ENCODE measurements around the gene ZKSCAN1.

ZKSCAN1 gene

DNA sequence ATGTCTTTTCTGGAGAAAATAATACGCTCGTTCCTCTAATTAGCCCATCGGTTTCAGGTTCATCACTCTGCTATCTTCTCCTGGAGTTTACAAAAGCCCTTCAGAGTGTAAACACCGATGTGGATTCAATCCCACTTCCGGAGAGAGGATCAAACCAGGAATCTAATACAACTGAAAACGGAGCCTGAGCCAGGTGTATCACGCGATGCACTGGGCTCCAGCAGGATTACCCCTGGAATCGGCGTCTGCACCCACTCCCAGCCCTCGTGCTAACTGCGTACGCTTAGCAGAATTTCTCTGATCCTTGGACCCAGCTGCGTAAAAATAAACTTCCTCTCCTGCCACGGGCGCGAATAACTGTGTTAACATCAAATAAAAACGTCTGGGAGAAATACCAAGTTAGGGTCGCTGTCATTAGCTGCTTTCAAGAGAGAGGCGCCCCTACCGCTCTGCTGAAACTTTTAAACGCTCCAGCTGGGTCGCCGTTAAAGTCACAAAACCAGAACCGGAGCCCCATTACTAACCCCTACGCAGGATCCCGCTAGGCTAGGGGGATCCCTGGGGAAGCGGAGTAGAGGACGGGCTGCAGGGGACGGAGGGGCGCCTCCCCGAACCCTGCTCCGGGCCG, 65.6 kb downstream of the ZKSCAN1 start:
- H3K9me3 ChIP-seq (ENCODE audit: control insufficient read depth, low read length) = peaks cover 3% of the 10 kb centered on the region
- 1% methylated on average over 25 to 31 of the region's 34 CpGs for WGBS, 2 experiments (ENCODE audit: insufficient coverage in 2 of 2)
- peaks cover 9% of the 10 kb centered on the region for H3K4me1 ChIP-seq (ENCODE audit: control insufficient read depth, insufficient read depth, low read length, poor library complexity, severe bottlenecking)
- peak overlapping the region; percentile 94 for H3K27ac ChIP-seq (ENCODE audit: low read depth, low read length, severe bottlenecking)
- H3K36me3 ChIP-seq (ENCODE audit: control insufficient read depth, insufficient read depth, low read length) = peaks cover 44% of the 10 kb centered on the region
- peak overlapping the region; percentile 97 for H3K4me3 ChIP-seq (ENCODE audit: extremely low read depth, insufficient read depth, low read length, poor library complexity, severe bottlenecking)

DNA sequence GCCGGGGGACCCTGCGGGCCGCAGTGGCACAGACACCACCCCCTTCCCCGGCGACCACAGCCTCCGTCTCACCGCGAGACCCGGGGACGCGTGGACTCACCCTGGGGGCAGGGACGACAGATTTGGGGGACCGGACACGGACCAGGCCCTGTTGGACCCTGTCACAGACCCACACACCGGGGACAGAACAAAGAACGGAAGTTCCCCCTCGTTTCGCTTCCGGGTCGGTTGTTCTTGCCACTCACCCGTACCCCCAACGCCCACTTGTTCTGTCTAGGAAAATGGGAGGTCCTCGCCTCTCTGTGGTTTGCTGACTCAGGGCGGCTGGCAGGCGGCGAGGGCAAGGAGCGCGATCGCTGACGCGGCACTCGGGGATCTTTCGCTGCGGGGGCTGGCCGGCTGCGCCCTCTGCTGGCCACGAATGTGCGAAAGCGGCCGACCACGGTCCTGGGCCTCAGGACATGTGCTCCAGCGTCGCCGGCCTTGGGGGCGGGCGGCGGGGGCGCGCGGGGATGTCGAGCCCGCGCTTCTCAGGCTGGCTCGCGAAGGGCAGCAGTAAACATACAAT, 66.2 kb downstream of the ZKSCAN1 start, which contains the start of gene ZNF3:
Gene ZNF3 (minus strand): TSS at position 189 of the 568 bp plus-strand sequence. CDS start 4,366 bp downstream, outside the sequence.
- WGBS, 2 experiments (ENCODE audit: insufficient coverage in 2 of 2) = 0% methylated on average over 34 to 37 of the region's 55 CpGs
- H3K4me3 ChIP-seq (ENCODE audit: extremely low read depth, insufficient read depth, low read length, poor library complexity, severe bottlenecking) = peak within 1 kb of the TSS; percentile 97
- peak within 1 kb of the TSS; percentile 94 for H3K27ac ChIP-seq (ENCODE audit: low read depth, low read length, severe bottlenecking)

GRCh38 chr7:100082978-100083377, 67.6 kb downstream of the ZKSCAN1 start:
- WGBS, 2 experiments (ENCODE audit: insufficient coverage in 2 of 2) = 74% methylated on average over 4 of the region's 4 CpGs; no CpG with 5 or more reads in 1 of the 2 experiments
- Histone ChIP-seq H3K36me3 (ENCODE audit: control insufficient read depth, insufficient read depth, low read length) (peaks cover 25% of the 10 kb centered on the region), H3K27ac (ENCODE audit: low read depth, low read length, severe bottlenecking) (peak overlapping the region; percentile 86), H3K4me1 (ENCODE audit: control insufficient read depth, insufficient read depth, low read length, poor library complexity, severe bottlenecking) (peaks cover 24% of the 10 kb centered on the region), H3K4me3 (ENCODE audit: extremely low read depth, insufficient read depth, low read length, poor library complexity, severe bottlenecking) (no peak overlapping the region), H3K9me3 (ENCODE audit: control insufficient read depth, low read length) (no peaks in the 10 kb centered on the region)

More for the DNA sequence above, 66.2 kb downstream of the ZKSCAN1 start, which contains the start of gene ZNF3:
- H3K9me3 ChIP-seq (ENCODE audit: control insufficient read depth, low read length) = peaks cover 1% of the 10 kb centered on the region
- H3K36me3 ChIP-seq (ENCODE audit: control insufficient read depth, insufficient read depth, low read length) = peaks cover 38% of the 10 kb centered on the region
- peaks cover 15% of the 10 kb centered on the region for H3K4me1 ChIP-seq (ENCODE audit: control insufficient read depth, insufficient read depth, low read length, poor library complexity, severe bottlenecking)

DNA sequence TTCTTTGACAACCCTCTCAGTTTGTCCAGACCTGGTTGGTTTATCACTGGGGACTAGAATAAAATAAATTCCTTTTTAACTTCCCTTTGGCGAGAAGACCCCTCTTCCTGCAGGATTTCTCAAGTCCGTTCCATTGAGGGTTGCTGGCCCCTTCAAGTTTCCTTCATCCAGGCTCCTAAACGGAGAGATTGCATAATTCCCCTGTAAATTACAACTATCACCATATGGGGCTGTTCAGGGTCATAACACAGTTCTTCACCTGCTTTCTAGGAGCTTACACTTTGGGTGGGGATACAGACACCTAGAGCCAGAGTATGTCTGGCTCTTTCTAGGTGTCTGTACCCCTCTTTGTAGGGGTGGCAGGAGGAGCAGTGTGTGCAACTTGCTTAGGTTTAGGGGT, 70.1 kb downstream of the ZKSCAN1 start:
- H3K4me1 ChIP-seq (ENCODE audit: control insufficient read depth, insufficient read depth, low read length, poor library complexity, severe bottlenecking) = peaks cover 24% of the 10 kb centered on the region
- 80% methylated on average over 3 of the region's 3 CpGs; no CpG with 5 or more reads in 1 of the 2 experiments for WGBS, 2 experiments (ENCODE audit: insufficient coverage in 2 of 2)

DNA sequence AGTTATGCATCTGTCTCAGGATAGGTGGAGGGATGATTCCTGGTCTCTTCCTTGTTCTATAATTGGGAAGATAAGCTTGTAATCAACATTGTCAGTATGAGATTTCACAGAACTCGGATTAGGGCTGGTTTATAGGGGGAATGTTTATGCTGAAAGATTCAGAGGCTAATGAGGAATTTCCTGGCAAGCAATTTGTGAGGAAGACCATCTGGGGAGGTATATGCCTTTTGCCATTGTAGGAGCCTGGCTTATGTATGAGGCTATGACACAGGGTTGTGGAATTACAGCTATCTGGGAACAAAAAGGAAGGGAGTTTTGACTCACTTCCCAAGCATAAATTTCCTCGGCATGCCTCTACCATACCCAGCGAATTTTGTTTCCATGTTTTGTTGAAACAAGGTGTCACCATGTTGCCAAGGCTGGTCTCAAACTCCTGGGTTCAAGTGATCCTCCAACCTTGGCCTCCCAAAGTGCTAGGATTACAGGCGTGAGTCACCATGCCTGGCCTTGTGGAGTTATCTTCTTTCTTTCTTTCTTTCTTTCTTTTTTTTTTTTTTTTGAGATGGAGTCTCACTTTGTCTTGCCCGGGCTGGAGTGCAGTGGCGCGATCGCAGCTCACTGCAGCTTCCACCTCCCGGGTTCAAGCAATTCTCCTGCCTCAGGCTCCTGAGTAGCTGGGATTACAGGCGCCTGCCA, 71.8 kb downstream of the ZKSCAN1 start:
- Histone ChIP-seq H3K4me3 (ENCODE audit: extremely low read depth, insufficient read depth, low read length, poor library complexity, severe bottlenecking) (no peak overlapping the region), H3K4me1 (ENCODE audit: control insufficient read depth, insufficient read depth, low read length, poor library complexity, severe bottlenecking) (peaks cover 24% of the 10 kb centered on the region), H3K27ac (ENCODE audit: low read depth, low read length, severe bottlenecking) (peak overlapping the region; percentile 98), H3K9me3 (ENCODE audit: control insufficient read depth, low read length) (no peaks in the 10 kb centered on the region), H3K36me3 (ENCODE audit: control insufficient read depth, insufficient read depth, low read length) (peaks cover 25% of the 10 kb centered on the region)
- WGBS, 2 experiments (ENCODE audit: insufficient coverage in 2 of 2) = 74 to 78% methylated on average over 8 to 9 of the region's 10 CpGs

More for the DNA sequence above, 70.1 kb downstream of the ZKSCAN1 start:
- Histone ChIP-seq H3K4me3 (ENCODE audit: extremely low read depth, insufficient read depth, low read length, poor library complexity, severe bottlenecking) (no peak overlapping the region), H3K27ac (ENCODE audit: low read depth, low read length, severe bottlenecking) (no peak overlapping the region), H3K9me3 (ENCODE audit: control insufficient read depth, low read length) (no peaks in the 10 kb centered on the region), H3K36me3 (ENCODE audit: control insufficient read depth, insufficient read depth, low read length) (peaks cover 8% of the 10 kb centered on the region)

- no peaks in the 10 kb centered on the region for H3K9me3 ChIP-seq (ENCODE audit: control insufficient read depth, low read length)
- H3K4me3 ChIP-seq (ENCODE audit: extremely low read depth, insufficient read depth, low read length, poor library complexity, severe bottlenecking) = peak overlapping the region; percentile 71
- H3K27ac ChIP-seq (ENCODE audit: low read depth, low read length, severe bottlenecking) = peak overlapping the region; percentile 98
- WGBS, 2 experiments (ENCODE audit: insufficient coverage in 2 of 2) = 88% methylated on average over 6 of the region's 11 CpGs
- peaks cover 35% of the 10 kb centered on the region for H3K36me3 ChIP-seq (ENCODE audit: control insufficient read depth, insufficient read depth, low read length)
- H3K4me1 ChIP-seq (ENCODE audit: control insufficient read depth, insufficient read depth, low read length, poor library complexity, severe bottlenecking) = peaks cover 28% of the 10 kb centered on the region
Observed at GRCh38 chr7:100088095-100088620, 72.8 kb downstream of the ZKSCAN1 start.

DNA sequence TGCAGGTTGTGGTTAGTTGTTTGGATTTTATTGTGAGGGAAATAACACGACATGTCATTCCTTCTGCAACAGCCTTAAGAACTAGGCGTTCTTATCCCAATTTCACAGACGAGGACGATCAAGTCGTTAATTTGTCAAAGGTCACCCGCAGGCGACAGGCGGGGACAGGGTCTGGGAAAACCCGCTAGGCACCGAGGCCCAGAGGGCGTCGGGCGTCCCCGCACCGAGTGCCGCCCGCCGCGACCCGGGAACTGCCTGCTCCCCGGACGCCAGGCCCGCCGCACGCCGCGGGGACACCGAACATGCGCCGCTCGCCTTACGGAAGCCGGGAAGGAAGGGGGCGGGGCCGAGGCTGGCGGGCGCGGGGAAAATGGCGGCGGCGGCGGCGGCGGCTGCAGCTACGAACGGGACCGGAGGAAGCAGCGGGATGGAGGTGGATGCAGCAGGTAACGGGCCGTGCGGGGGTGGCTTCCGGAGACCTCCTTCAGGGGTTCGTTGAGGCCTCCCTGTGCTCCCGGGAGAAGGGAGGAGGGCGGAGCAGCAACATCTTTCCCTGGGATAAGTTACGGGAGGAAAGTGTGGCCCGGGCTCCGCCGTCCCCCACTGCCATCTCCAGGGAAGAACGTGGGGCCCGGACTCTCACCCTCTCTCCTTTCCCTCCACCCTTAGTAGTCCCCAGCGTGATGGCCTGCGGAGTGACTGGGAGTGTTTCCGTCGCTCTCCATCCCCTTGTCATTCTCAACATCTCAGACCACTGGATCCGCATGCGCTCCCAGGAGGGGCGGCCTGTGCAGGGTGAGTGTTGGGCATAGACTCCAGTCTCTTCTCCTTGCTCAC, 73.4 kb downstream of the ZKSCAN1 start, which contains the start of gene COPS6:
Gene COPS6 (plus strand): TSS at position 349 of the 837 bp plus-strand sequence. CDS start 22 bp downstream, at position 371.
- Histone ChIP-seq H3K27ac (ENCODE audit: low read depth, low read length, severe bottlenecking) (peak within 1 kb of the TSS; percentile 98), H3K36me3 (ENCODE audit: control insufficient read depth, insufficient read depth, low read length) (peaks cover 41% of the 10 kb centered on the region), H3K9me3 (ENCODE audit: control insufficient read depth, low read length) (no peaks in the 10 kb centered on the region), H3K4me3 (ENCODE audit: extremely low read depth, insufficient read depth, low read length, poor library complexity, severe bottlenecking) (peak within 1 kb of the TSS; percentile 71), H3K4me1 (ENCODE audit: control insufficient read depth, insufficient read depth, low read length, poor library complexity, severe bottlenecking) (peaks cover 34% of the 10 kb centered on the region)
- WGBS, 2 experiments (ENCODE audit: insufficient coverage in 2 of 2) = 1% methylated on average over 38 to 50 of the region's 68 CpGs

- Histone ChIP-seq H3K9me3 (ENCODE audit: control insufficient read depth, low read length) (no peaks in the 10 kb centered on the region), H3K4me1 (ENCODE audit: control insufficient read depth, insufficient read depth, low read length, poor library complexity, severe bottlenecking) (peaks cover 41% of the 10 kb centered on the region), H3K4me3 (ENCODE audit: extremely low read depth, insufficient read depth, low read length, poor library complexity, severe bottlenecking) (peak overlapping the region; percentile 71), H3K36me3 (ENCODE audit: control insufficient read depth, insufficient read depth, low read length) (peaks cover 49% of the 10 kb centered on the region), H3K27ac (ENCODE audit: low read depth, low read length, severe bottlenecking) (peak overlapping the region; percentile 98)
- 44 to 48% methylated on average over 5 to 6 of the region's 7 CpGs for WGBS, 2 experiments (ENCODE audit: insufficient coverage in 2 of 2)
Observed at GRCh38 chr7:100089458-100090196, 74.2 kb downstream of the ZKSCAN1 start.

- no peak overlapping the region for H3K4me3 ChIP-seq (ENCODE audit: extremely low read depth, insufficient read depth, low read length, poor library complexity, severe bottlenecking)
- peak overlapping the region; percentile 50 for H3K27ac ChIP-seq (ENCODE audit: low read depth, low read length, severe bottlenecking)
Observed at GRCh38 chr7:100090527-100091410, 75.4 kb downstream of the ZKSCAN1 start.

More at GRCh38 chr7:100090527-100091410, 75.4 kb downstream of the ZKSCAN1 start:
- peaks cover 47% of the 10 kb centered on the region for H3K4me1 ChIP-seq (ENCODE audit: control insufficient read depth, insufficient read depth, low read length, poor library complexity, severe bottlenecking)
- H3K36me3 ChIP-seq (ENCODE audit: control insufficient read depth, insufficient read depth, low read length) = peaks cover 61% of the 10 kb centered on the region
- no peaks in the 10 kb centered on the region for H3K9me3 ChIP-seq (ENCODE audit: control insufficient read depth, low read length)
- 97 to 98% methylated on average over 6 to 11 of the region's 14 CpGs for WGBS, 2 experiments (ENCODE audit: insufficient coverage in 2 of 2)

Measured in mesodermal cell (in vitro differentiated cells).